GM21737 (cell line): ENCODE results near the gene TRIP10.
A peak's percentile ranks its signal among the peaks of the same experiment; 100 is the strongest.
"Not testable (repeated sequence)": the region's sequence is repeated elsewhere in the genome, so short reads cannot be mapped to it uniquely, and the experiment has no call there.

ENCODE experiments used
- ATAC-seq: cut with Tn5 transposase; IDR thresholded peaks from one replicate; pipeline ENCODE4 v1.9.1; 2021; ENCODE audit warnings: mild to moderate bottlenecking, moderate library complexity; ENCODE audit not compliant: unreplicated experiment

Gene TRIP10

DNA sequence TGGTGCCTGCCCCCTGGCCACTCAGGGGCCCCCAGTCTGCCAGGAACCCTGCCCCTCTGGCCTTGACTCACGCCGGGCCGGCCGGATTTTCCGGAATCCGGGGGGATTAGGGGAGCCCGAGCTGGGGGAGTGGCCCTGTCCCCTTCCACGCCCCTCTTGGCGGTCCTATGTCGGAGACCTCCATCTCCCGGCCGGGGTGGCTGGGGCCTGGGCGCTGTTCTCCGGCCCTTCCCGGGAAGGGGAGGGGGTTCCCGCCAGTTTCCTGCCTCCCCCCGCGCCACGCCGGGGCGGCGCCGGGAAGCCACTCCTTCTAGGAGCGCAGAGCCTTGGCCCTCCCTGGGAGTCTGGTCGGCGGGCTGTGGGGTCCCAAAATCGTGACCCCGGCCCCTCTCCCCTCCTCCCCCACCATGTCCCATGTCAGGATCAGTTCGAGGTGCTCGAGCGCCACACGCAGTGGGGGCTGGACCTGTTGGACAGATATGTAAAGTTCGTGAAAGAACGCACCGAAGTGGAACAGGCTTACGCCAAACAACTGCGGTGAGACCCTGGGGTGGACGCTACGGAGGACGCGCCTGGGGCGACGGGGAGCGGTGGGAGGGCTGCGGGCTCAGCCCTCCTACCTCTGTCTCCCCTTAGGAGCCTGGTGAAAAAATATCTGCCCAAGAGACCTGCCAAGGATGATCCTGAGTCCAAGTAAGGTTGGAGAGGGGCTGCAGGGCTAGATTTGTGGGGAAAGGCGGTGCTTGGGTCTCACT is 1.3 kb downstream of the TRIP10 start:
- no peak for ATAC-seq

DNA sequence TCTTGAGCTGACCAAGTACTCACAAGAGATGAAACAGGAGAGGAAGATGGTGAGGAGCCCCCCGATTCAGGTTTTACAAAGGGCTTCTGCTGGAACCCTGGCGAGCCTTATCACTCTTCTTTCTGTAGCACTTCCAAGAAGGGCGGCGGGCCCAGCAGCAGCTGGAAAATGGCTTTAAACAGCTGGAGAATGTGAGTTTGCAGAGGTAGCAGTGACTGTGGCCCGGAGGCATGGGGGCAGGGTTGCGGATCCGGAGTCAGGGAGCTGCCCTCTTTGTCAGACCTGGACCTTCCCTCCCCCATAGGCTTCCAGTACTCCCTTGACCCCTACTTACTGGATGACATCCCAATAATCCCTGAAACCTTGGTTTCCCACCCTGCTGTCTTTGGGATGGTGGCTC is 3.6 kb downstream of the TRIP10 start:
- no peak for ATAC-seq

GRCh38 chr19:6743714-6744380 is 4.4 kb downstream of the TRIP10 start:
- ATAC-seq = no peak

GRCh38 chr19:6744381-6745301 is 5.2 kb downstream of the TRIP10 start:
- no peak for ATAC-seq

DNA sequence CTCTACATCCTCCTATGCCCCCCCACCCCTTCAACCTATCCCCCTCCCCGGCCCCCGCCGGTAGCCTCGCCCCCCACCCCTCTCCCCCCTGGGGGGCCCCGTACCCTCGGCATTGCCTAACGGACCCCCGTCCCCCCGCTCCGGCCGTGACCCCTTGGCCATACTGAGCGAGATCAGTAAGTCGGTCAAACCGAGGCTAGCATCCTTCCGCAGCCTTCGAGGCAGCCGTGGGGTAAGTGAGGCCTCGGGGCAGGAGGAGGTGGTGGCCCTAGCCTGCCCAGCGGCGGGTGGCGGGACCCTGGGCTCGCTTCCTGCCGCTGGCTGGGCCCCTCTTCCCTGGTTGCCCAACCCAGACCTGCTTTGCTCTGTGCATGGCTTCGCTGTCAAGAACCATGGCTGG is 6.5 kb downstream of the TRIP10 start:
- no peak for ATAC-seq

- not testable (repeated sequence) for ATAC-seq
Measured at GRCh38 chr19:6748543-6748942, 9.1 kb downstream of the TRIP10 start.

GRCh38 chr19:6750062-6750461 is 10.6 kb downstream of the TRIP10 start:
- ATAC-seq = no peak

GRCh38 chr19:6751189-6751588 is 11.7 kb downstream of the TRIP10 start:
- ATAC-seq = no peak

DNA sequence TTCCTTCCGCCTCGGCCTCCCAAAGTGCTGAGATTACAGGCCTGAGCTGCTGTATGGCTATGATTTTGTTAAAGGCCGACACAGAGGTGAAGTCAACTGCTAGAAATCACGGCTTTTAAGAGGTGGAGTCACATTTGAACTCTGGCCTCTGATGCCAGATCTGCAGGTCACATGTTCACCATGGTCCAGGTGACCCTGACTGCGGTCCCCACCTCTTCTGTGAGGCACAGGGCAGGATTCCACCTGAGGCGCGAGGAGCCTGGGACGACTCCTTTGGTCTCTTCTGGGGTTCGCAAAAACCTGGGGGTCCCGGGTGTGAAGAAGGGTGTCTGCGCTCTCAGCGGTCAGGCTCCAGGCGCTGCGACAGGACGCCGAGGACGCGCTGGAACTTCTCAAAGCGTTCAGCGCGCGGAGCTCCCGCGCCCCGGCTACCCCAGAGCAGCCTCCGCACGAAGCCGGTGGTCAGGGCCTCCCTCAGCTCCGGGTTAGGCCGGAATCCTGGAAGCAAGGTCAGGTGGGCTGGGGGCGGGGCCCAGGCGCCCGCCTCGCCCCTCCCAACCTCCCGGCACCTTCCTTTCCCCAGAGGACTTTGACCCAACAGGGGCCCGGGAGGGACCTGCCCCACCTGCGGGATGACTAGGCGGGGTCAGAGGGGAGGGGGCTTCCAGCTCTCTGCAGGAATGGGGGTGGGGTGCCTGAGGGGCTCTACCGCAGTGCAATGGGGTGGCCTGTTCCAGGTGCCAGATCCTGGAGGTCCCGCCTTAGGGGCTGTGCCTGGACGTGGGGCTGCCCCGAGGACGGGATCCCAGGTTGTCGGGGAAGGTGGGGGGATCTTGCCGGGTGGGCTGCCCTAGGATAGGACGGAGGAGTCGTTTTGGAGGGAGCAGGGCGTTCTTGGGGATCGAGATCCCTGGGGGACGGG is 13.0 kb downstream of the TRIP10 start:
- no peak for ATAC-seq

DNA sequence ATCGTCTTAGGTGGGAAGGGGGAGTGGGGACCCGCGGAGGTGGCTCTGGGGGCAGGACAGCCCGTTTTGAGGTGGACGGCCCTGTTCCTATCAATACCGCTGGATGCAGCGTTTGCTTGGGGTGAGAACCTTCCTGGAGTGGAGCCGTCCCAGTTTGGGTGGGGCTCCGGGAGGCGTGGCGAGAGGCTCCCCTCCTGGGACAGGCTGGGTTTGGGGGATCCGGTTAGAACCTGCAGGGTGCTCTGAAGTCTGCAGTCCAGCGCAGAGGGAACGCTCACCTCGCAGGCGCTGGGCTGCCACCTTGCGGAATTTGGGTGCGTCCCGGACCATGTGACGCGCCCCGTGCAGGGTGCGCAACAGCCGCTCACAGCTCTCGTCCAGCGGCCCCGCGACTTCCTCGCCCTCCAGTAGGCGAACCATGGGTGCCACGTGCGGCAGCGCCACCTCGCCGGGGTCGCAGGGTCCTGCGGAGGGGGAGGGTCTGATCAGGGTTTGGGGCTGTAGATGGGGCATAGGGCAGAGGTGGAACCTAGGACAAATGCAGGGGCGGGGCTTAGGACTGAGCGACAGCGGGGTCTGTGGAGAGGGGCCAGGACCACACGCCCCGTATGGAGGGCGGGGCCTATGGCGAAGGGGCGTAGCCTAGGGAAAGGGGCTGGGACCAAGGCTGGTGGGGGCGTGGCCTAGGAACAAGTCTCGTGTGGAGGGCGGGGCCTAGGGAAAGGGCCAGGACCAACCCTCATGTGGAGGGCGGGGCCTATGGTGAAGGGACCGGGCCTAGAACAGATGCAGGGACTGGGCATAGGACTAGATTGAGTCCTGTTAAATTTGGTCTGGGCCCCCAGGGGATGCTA is 13.9 kb downstream of the TRIP10 start:
- peak; percentile 67 for ATAC-seq

GRCh38 chr19:6754136-6754535 is 14.7 kb downstream of the TRIP10 start:
- no peak for ATAC-seq

DNA sequence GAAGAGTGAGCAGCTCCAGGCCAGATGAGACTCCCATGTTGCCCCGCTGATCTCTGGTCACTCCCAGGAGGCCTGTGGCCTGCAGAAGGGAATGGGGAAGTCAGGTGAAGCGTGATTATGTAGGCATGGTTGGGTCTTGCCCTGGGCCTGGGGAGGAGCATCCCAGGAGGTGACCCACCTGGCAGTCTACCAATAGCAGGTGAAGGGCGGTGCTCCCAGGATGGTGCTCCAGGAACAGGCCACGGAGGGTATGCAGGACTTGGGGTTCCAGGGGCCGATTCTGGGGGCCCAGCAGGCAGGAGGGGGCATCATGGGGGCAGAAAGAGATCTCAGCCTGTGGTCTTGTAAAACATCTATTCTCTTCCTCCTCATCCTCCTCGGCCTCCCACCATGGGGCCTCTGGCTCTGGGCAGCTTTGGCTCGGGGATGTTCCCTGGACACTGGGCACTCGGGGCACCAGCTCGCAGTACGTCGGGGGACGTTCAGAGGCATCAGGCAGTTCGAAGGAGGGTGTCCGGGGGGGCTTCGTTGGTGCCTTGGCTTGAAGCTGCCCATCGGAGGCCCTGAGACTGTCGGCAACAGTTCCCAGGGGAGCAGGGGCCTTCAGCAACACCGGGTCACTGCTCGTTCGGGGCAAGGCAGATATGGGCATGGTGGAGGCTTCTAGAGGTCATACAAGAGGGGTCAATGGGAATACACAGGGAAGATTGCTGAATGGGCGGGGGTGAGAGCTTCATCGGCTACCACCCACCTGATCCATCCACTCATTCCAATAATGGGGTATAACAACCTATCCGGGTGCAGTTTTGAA is 15.4 kb downstream of the TRIP10 start:
- ATAC-seq = no peak

DNA sequence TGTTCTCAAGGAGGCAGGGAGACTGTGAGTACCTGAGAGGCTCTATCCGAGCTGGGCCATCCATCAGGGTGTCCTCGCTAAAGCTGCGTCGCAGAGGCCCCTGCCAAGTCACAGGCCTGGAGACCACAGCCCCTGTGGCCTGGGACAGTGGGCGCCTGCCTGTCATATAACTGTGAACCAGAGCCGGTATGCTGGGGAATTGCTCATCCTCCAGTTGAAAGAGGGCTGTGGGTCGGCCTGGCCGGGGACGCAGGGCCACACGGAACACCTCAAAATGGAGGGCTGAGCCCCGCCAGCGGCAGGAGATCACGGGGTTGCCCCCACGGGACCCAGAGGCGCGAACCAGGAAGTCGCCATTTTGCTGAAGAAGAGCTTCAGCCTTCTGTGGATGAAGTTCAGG is 21.1 kb downstream of the TRIP10 start:
- no peak for ATAC-seq

GRCh38 chr19:6761053-6761676 is 21.7 kb downstream of the TRIP10 start:
- no peak for ATAC-seq

- not testable (repeated sequence) for ATAC-seq
Measured at GRCh38 chr19:6762253-6762797, 22.8 kb downstream of the TRIP10 start.

DNA sequence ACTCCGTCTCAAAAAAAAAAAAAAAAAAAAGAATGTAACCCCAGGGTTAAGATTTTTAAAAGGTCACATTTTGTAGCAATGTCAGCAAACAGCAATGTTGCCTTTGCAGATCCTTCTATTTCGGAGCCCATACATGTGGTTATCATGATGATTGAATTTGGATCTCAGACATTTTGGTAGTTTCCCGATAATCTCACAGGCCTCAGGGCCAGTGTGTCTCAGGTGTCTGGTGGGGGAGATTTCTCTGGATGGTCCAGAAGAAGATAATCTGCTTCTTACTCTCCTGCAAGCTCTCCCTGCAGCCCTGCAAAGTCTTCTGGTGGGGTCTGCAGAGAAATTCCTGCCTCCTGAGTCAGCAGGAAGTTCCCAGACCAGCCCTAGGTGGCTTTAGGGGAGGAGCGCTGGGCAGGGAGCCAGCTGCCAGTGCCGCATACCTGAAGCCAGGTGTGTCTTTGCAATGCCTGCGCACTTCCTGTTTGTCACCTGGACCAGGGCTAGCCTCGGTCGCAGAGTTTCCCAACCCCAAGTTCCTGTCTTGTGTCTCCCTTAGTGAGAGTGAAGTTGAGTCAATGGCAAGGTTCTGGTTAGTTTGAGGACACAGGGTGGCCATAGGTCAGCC is 26.4 kb downstream of the TRIP10 start:
- ATAC-seq = no peak

DNA sequence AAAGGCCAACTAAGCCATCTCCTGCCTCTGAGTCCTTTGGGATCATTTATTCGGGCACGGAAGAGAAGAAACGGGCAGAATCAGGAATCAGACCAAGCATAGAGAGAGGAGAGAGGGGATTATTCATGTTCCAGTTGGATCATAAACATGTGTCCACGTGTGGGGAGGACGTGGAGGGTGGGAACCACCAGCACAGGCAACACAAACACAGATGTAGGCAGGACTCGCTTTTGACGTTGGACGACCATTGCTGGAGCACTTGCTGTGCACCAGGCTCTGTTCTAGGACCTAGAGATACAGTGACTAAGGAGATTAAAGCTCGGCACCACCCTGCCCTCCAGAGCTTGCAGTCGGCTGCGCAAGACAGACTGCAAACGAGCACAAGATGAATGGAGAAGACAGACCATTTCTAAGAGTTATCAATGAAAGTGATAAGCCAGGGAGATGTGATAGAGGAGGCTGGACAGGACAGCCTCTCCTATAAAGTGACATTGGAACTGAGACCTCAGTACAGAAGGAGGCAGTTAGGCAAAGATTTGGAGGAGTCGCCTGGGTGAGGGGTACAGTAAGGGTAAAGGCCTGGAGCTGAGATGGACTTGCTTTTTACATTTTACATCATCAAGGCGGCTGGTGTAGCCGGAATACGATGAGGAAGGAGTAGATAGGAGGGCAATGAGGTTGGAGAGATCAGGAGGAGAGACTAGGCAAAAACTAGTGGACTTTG is 27.0 kb downstream of the TRIP10 start:
- no peak for ATAC-seq
